NCI-H2171 (cell line): Measurements from ENCODE around the gene SPSB2.

ENCODE experiments used
- DNase-seq: peaks from one replicate; lab custom pipeline; 2025; lab: John Stamatoyannopoulos, UW

SPSB2 gene

GRCh38 chr12:6830999-6831398 lies 42.1 kb downstream of the SPSB2 start:
- no peak for DNase-seq

DNA sequence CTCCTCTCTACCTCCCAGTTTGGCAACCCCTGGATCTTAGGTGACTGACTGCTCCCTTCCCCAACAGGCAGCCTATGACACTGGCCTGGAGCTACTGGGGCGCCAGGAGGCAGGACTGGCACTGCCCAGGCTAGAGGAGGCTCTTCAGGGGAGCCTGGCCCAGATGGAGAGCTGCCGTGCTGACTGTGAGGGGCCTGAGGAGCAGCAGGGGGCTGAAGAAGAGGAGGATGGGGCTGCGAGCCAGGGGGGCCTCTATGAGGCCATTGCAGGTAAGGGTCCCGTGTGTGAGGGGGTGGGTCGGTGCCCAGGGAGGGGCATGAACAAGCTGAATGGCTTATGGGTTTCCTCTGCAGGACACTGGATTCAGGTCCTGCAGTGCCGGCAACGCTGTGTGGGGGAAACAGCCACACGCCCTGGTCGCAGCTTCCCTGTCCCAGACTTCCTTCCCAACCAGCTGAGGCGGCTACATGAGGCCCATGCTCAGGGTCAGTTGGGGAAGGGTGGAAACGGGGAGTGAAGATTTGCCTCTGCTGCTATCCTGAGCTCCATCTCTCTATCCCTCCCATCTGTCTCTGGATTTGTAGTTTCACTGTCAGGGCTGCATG lies 42.7 kb downstream of the SPSB2 start:
- DNase-seq, result no peak

GRCh38 chr12:6829536-6830220 lies 43.4 kb downstream of the SPSB2 start:
- DNase-seq, result no peak

- peak; percentile 89 for DNase-seq
Measured at GRCh38 chr12:6828781-6829535, 44.1 kb downstream of the SPSB2 start.

DNA sequence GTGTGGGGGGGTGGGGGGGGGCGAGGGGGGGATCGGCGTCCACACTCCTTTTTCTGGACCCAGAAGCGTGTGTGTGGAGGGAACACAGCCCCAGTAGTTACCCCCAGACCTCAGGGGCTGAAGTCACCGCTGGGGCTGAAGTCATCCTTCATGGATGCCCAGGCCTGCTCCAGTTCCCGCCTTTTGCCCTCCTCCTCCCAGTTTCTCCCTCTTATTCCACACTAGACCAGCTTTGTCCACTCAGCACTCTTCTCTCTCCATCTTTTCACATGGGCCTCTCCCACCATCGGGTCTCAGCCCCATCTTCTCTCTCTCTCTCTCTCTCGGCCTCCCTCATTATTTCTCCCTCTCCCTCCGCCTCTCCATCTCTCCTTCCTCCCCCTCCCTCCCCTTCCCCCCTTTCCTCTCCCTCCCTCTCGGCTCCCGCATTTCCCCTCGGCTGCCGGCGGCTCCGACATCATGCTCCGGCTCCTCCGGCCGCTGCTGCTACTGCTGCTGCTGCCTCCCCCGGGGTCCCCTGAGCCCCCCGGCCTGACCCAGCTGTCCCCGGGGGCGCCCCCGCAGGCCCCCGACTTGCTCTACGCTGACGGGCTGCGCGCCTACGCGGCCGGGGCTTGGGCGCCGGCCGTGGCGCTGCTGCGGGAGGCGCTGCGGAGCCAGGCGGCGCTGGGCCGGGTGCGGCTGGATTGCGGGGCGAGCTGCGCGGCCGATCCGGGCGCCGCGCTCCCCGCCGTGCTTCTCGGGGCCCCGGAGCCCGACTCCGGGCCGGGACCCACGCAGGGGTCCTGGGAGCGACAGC lies 44.9 kb downstream of the SPSB2 start, which contains the start of gene P3H3:
Gene P3H3, plus strand, starts transcription at position 426 of the 799 bp plus-strand sequence. Its CDS starts 34 bp downstream, at position 460.
- peak; percentile 98 for DNase-seq

DNA sequence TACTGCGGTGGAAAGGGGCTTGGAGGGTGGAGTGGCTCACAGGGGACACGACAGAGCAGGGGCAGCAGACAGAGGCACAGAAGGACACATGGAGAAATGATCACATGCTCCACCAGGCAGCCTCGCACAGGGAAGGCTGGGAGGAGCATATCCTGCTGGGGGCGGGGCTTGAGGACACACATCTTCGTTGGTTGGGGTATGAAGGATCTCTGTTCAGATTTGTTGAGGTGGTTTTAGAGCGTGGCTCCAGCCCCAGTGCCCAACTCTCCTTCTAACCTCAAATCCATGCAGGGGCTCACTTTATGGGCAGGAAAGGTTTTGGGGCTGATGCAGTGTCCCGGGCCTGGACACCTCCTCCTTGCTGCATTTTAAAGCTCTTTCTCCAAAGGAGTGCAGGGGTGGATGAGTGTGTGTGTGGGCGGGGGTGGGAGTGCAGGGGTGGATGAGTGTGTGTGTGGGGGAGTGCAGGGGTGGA lies 45.6 kb downstream of the SPSB2 start:
- peak; percentile 100 for DNase-seq

- DNase-seq, result no peak
Measured at GRCh38 chr12:6826734-6827436, 46.2 kb downstream of the SPSB2 start.

DNA sequence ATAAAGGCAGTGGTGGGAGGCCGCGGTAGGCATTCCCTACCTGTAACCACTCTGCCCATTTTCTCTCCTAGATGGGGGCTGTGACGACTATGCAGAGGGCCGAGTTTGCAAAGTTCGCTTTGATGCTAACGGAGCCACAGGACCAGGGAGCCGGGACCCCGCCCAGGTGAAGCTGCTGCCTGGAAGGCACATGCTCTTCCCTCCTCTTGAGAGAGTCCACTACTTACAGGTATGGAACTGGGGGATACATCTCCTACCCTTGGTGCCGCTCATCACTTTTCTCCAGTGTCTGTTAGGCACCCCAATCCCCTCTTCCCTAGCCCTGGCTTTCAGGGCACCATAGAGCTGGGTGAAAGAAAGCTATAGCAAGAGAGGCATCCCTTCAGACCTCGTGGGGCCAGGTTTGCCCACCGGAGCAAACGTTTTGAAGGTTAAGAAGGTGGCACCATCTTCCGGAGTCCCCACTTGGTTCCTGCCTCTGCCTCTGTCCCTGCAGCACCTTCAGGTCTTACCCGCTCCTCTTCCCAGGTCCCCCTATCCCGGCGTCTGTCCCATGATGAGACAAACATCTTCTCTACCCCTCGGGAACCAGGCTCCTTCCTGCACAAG lies 46.9 kb downstream of the SPSB2 start:
- no peak for DNase-seq

GRCh38 chr12:6825398-6826124 lies 47.5 kb downstream of the SPSB2 start:
- peak; percentile 69 for DNase-seq

GRCh38 chr12:6824901-6825381 lies 48.2 kb downstream of the SPSB2 start:
- no peak for DNase-seq

GRCh38 chr12:6824085-6824775 lies 48.9 kb downstream of the SPSB2 start:
- no peak for DNase-seq

DNA sequence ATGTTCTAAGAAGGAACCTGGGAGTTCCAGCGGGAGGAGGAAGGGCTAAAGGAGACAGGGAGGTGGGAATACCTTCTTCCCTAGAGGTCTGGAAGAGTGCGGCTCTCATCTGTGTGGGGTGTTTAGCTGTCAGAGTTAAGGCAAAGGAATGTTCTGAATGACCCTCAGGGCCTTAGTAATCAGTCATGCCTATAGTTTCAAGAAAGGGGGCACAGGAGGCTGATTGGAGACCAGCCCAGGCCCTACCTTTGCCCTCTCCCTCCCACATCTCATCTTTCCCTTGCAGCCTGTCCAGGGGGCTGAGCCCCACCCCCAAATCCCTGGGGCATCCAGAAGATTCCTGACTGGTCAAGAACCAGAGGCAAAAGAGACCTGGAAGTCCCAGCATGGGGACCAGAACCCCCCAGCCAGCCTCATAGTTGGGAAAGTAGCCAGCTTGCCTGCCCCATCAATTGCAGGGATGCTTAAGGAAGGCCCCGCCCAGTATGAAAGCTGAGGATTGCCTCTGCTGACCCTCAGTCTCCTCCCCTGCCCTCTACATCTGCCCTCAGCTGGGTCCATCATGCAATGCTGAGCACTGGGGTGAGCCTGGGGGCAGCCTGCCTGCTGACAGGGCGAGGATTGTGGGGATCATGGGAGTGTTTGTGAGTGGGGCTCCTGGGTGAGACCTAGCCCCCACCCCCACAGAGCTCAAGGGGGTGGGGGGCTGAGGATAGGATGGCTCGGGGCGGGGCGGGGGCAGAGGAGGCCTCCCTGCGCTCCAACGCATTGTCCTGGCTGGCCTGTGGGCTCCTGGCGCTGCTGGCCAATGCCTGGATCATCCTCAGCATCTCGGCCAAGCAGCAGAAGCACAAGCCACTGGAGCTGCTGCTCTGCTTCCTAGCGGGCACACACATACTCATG lies 49.7 kb downstream of the SPSB2 start:
- no peak for DNase-seq

- no peak for DNase-seq
Measured at GRCh38 chr12:6822426-6823135, 50.5 kb downstream of the SPSB2 start.

DNA sequence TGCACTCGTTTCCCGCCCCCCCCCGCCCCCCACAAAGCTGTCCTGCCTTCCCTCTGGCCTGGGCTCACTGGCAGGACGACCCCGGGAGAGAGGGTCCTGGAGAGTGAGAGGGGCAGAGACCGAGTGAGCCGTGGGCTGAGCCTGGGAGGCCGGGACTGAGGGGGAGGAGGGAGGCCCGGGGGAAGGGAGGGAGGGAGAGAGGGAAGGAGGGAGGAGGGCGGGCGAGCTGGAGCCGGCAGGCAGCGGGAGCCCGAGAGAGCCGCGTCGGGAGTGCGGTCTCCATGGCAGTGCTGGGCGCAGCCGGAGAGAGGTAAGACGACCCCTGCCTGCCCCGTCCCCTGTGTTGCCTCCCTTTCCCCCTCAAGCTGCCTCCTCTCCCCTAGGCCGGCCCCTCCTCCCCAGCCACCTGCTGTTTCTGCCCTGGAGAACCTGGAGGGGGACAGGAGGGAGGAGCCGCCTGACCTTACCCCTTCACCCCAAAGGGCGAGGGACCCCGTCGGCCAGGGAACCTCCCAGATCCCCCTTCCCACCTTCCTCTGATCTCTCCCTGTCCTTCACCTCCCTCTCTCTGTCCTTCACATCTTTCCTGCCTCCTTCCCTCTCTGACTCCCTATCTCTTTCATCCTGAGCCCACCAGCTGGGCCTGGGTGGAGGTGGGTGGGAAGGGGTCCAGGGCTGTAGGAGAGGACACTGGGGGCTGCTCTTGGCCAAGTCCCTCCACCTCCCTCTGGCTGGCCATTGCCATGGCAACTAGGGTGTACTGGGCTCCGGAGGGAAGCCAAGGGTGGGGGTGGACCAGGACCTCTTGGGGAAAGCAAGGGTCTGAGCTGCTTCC lies 51.3 kb downstream of the SPSB2 start, which contains the start of gene GPR162:
Gene GPR162, plus strand, starts transcription at position 231 of the 835 bp plus-strand sequence. CDS start 2,078 bp downstream, outside the sequence.
- peak; percentile 100 for DNase-seq
